ENCODE data around the gene RPS27L.

Gene RPS27L

GRCh38 chr15:63192619-63193206 is 35.4 kb upstream of the RPS27L start:
- Histone ChIP-seq H3K36me3 (ENCODE audit: control insufficient read depth, insufficient read depth, low read length) (no peaks in the 10 kb centered on the region), H3K27ac (ENCODE audit: low read depth, low read length) (no peak overlapping the region), H3K27me3 (ENCODE audit: control insufficient read depth, insufficient read depth, low read length) (no peaks in the 10 kb centered on the region), H3K9ac (ENCODE audit: low read length) (no peak overlapping the region), H3K4me3 (ENCODE audit: low read length) (no peak overlapping the region), H3K4me1 (ENCODE audit: control insufficient read depth, insufficient read depth, low read length) (peaks cover 18% of the 10 kb centered on the region)

- Histone ChIP-seq H3K36me3 (ENCODE audit: control insufficient read depth, insufficient read depth, low read length) (no peaks in the 10 kb centered on the region), H3K4me3 (ENCODE audit: low read length) (no peak overlapping the region), H3K27ac (ENCODE audit: low read depth, low read length) (no peak overlapping the region), H3K9ac (ENCODE audit: low read length) (no peak overlapping the region), H3K27me3 (ENCODE audit: control insufficient read depth, insufficient read depth, low read length) (no peaks in the 10 kb centered on the region), H3K4me1 (ENCODE audit: control insufficient read depth, insufficient read depth, low read length) (peaks cover 18% of the 10 kb centered on the region)
These were observed 34.8 kb upstream of the RPS27L start for GRCh38 chr15:63191895-63192618.

GRCh38 chr15:63190769-63191649 is 33.7 kb upstream of the RPS27L start:
- Histone ChIP-seq H3K4me3 (ENCODE audit: low read length) (peak overlapping the region; percentile 88), H3K9ac (ENCODE audit: low read length) (no peak overlapping the region), H3K36me3 (ENCODE audit: control insufficient read depth, insufficient read depth, low read length) (no peaks in the 10 kb centered on the region), H3K27me3 (ENCODE audit: control insufficient read depth, insufficient read depth, low read length) (no peaks in the 10 kb centered on the region), H3K4me1 (ENCODE audit: control insufficient read depth, insufficient read depth, low read length) (peaks cover 16% of the 10 kb centered on the region), H3K27ac (ENCODE audit: low read depth, low read length) (no peak overlapping the region)

- H3K36me3 ChIP-seq (ENCODE audit: control insufficient read depth, insufficient read depth, low read length): no peaks in the 10 kb centered on the region
- H3K9ac ChIP-seq (ENCODE audit: low read length): peak overlapping the region; percentile 76
- peaks cover 8% of the 10 kb centered on the region for H3K4me1 ChIP-seq (ENCODE audit: control insufficient read depth, insufficient read depth, low read length)
- H3K4me3 ChIP-seq (ENCODE audit: low read length): peak overlapping the region; percentile 88
- H3K27me3 ChIP-seq (ENCODE audit: control insufficient read depth, insufficient read depth, low read length): no peaks in the 10 kb centered on the region
- peak overlapping the region; percentile 85 for H3K27ac ChIP-seq (ENCODE audit: low read depth, low read length)
These were observed 32.9 kb upstream of the RPS27L start for GRCh38 chr15:63189941-63190768.

GRCh38 chr15:63188926-63189871 is 31.9 kb upstream of the RPS27L start, which contains the start of gene RAB8B:
Gene RAB8B, plus strand, starts transcription at chr15:63189606. Its CDS starts 19 bp downstream, at chr15:63189625.
- Histone ChIP-seq H3K27ac (ENCODE audit: low read depth, low read length) (peak within 1 kb of the TSS; percentile 85), H3K4me3 (ENCODE audit: low read length) (peak within 1 kb of the TSS; percentile 88), H3K27me3 (ENCODE audit: control insufficient read depth, insufficient read depth, low read length) (no peaks in the 10 kb centered on the region), H3K36me3 (ENCODE audit: control insufficient read depth, insufficient read depth, low read length) (no peaks in the 10 kb centered on the region), H3K4me1 (ENCODE audit: control insufficient read depth, insufficient read depth, low read length) (peaks cover 2% of the 10 kb centered on the region), H3K9ac (ENCODE audit: low read length) (peak within 1 kb of the TSS; percentile 76)

- H3K27me3 ChIP-seq (ENCODE audit: control insufficient read depth, insufficient read depth, low read length): no peaks in the 10 kb centered on the region
- no peaks in the 10 kb centered on the region for H3K4me1 ChIP-seq (ENCODE audit: control insufficient read depth, insufficient read depth, low read length)
- peak overlapping the region; percentile 52 for H3K4me3 ChIP-seq (ENCODE audit: low read length)
- H3K36me3 ChIP-seq (ENCODE audit: control insufficient read depth, insufficient read depth, low read length): no peaks in the 10 kb centered on the region
- no peak overlapping the region for H3K9ac ChIP-seq (ENCODE audit: low read length)
- H3K27ac ChIP-seq (ENCODE audit: low read depth, low read length): peak overlapping the region; percentile 49
These were observed 31.1 kb upstream of the RPS27L start for GRCh38 chr15:63188247-63188925.

- no peaks in the 10 kb centered on the region for H3K4me1 ChIP-seq (ENCODE audit: control insufficient read depth, insufficient read depth, low read length)
These were observed 30.4 kb upstream of the RPS27L start for GRCh38 chr15:63187589-63188226.

GRCh38 chr15:63186065-63186464 is 28.8 kb upstream of the RPS27L start:
- Histone ChIP-seq H3K4me3 (ENCODE audit: low read length) (no peak overlapping the region), H3K4me1 (ENCODE audit: control insufficient read depth, insufficient read depth, low read length) (no peaks in the 10 kb centered on the region), H3K27me3 (ENCODE audit: control insufficient read depth, insufficient read depth, low read length) (no peaks in the 10 kb centered on the region), H3K36me3 (ENCODE audit: control insufficient read depth, insufficient read depth, low read length) (no peaks in the 10 kb centered on the region), H3K9ac (ENCODE audit: low read length) (no peak overlapping the region), H3K27ac (ENCODE audit: low read depth, low read length) (no peak overlapping the region)

More at GRCh38 chr15:63187589-63188226, 30.4 kb upstream of the RPS27L start:
- Histone ChIP-seq H3K27ac (ENCODE audit: low read depth, low read length) (no peak overlapping the region), H3K27me3 (ENCODE audit: control insufficient read depth, insufficient read depth, low read length) (no peaks in the 10 kb centered on the region), H3K9ac (ENCODE audit: low read length) (no peak overlapping the region), H3K36me3 (ENCODE audit: control insufficient read depth, insufficient read depth, low read length) (no peaks in the 10 kb centered on the region), H3K4me3 (ENCODE audit: low read length) (no peak overlapping the region)

GRCh38 chr15:63185206-63185605 is 27.9 kb upstream of the RPS27L start:
- Histone ChIP-seq H3K9ac (ENCODE audit: low read length) (no peak overlapping the region), H3K27me3 (ENCODE audit: control insufficient read depth, insufficient read depth, low read length) (no peaks in the 10 kb centered on the region), H3K4me1 (ENCODE audit: control insufficient read depth, insufficient read depth, low read length) (no peaks in the 10 kb centered on the region), H3K27ac (ENCODE audit: low read depth, low read length) (no peak overlapping the region), H3K36me3 (ENCODE audit: control insufficient read depth, insufficient read depth, low read length) (no peaks in the 10 kb centered on the region), H3K4me3 (ENCODE audit: low read length) (no peak overlapping the region)

GRCh38 chr15:63181648-63182047 is 24.4 kb upstream of the RPS27L start:
- no peaks in the 10 kb centered on the region for H3K27me3 ChIP-seq (ENCODE audit: control insufficient read depth, insufficient read depth, low read length)
- H3K4me1 ChIP-seq (ENCODE audit: control insufficient read depth, insufficient read depth, low read length): no peaks in the 10 kb centered on the region
- no peaks in the 10 kb centered on the region for H3K36me3 ChIP-seq (ENCODE audit: control insufficient read depth, insufficient read depth, low read length)
- no peak overlapping the region for H3K4me3 ChIP-seq (ENCODE audit: low read length)
- no peak overlapping the region for H3K27ac ChIP-seq (ENCODE audit: low read depth, low read length)
- H3K9ac ChIP-seq (ENCODE audit: low read length): no peak overlapping the region

Data from rectal smooth muscle tissue (tissue), 1 donor.